GM15510 (cell line): ENCODE data around the gene FIZ1.

Experiments
- POLR2A ChIP-seq: IDR thresholded peaks from 3 replicates; pipeline ENCODE4 v1.6.1; 2011; ENCODE audit warnings: borderline replicate concordance; ENCODE audit not compliant: insufficient read length; ENCODE audit errors: extremely low read depth

Gene FIZ1

DNA sequence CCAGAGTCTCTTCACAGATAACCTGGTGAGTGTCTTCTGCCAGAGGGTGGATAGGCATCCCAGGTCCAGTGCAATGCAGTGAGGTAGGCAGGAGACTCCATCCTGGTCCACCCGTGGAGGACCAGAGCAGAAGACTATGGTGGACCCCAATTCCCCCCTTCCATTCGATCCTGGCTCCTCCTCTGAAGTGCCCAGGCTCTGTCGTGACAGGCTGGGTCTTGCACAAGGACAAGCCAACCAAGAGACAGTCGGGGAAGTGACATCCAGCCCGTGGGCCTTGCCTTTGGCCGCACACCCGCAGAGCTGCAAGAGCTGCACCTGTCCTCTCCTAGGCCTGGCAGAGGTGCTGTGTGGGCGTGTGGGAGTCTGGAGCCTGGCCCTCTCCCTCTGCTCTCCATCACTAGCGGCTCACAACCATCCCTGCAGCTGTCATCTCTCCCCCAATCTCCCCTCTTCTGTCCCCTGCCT is 21.9 kb upstream of the FIZ1 start:
- TF ChIP-seq POLR2A, result no peak

DNA sequence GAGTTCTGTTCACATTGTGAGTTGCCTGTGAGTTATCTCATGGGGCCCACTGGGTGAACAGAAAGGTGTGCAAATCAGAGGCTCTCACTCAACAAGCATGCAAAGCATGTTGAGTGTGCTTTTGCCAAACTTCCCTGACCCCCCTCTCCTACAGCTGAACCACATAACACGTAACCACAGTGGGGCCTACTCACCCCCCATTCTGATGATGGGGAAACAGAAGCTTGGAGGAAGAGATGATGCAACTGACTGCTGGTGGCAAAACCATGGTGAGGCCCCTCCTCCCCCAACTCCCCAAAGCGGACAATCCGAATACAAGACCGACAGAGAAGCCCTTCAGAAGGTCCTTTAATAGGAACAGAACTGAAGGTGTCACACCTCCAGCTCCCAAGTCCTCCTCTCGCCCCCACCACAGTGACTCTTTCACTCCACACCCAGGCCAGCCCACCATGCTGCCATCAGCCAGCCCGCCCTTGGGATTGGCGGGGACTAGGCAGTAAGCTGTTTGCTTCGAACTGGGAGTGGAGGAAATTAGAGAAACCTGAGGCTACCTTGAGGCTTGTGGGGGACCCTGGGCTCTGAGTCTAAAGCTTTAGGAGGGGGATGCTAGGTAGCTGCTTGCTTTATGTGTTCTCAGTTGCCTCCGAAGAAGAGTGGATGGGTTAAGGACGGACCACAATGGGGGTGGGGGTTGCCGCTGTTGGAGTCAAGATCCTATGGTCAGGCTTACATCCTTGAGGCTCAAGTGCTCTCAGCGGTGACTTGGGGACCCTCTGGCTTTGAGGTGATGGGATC is 21.3 kb upstream of the FIZ1 start:
- no peak for TF ChIP-seq POLR2A

DNA sequence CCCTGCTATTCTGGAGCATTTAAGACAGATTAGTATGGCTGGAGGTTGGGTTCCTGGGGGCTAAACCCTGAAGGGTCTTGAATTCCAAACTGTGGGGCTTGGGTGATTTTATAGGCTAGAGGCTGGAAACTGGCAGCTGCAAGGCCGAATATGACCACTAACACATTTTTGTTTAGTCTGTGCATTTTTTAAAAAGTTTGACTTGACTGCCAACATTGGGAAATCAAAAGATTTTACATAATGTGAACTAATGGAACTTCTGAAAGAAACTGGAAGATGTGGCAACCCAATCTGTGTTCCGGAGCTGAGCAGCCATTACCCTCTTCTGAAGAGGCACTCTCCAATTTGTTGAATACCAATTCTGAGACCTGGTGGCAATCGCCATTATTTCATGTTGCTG is 20.0 kb upstream of the FIZ1 start:
- no peak for TF ChIP-seq POLR2A

DNA sequence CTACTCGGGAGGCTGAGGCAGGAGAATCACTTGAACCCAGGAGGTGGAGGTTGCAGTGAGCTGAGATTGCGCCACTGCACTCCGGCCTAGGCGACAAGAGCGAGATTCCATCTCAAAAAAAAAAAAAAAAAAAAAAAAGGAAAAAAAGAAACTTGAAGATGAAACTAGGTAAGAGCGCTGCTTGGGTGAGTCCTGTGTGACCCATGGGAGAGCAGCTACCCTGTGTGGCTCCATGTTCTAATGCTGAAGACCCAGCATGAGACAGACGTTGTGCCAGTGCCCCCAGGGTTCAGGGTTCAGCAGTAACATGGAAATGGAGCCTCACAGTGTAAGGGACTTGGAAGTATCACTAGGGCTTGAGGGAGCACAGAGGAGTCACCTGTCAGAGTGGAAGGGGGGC is 19.1 kb upstream of the FIZ1 start:
- TF ChIP-seq POLR2A, result no peak

DNA sequence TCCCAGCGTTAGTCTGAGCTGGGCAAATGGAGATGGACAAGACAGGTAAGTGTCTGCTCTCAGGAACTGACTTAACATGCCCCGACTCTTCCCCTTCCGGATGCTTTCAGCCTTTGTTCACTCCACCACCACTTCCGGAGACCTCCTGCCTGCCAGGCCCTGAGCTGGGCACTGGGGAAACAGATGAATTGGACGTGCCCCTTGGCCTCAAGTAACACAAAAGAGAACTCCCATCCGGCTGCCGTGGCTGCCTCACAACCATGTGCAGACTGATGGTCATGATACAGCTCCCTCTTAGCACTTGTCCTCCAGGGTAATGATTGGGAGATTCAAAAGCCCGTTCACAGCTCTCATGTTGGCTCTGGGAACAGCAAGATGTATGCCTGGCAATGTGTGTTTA is 18.1 kb upstream of the FIZ1 start:
- no peak for TF ChIP-seq POLR2A

DNA sequence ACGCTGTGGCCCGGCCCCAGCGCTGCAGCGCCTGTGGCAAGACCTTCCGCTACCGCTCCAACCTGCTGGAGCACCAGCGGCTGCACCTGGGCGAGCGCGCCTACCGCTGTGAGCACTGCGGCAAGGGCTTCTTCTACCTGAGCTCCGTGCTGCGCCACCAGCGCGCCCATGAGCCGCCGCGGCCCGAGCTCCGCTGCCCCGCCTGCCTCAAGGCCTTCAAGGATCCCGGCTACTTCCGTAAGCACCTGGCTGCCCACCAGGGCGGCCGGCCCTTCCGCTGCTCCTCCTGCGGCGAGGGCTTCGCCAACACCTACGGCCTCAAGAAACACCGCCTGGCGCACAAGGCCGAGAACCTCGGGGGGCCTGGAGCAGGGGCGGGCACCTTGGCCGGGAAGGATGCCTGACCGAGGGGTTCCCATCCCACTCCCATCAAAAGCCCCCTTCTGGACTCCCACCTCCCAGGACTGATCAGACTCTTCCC is 17.1 kb upstream of the FIZ1 start:
- no peak for TF ChIP-seq POLR2A

DNA sequence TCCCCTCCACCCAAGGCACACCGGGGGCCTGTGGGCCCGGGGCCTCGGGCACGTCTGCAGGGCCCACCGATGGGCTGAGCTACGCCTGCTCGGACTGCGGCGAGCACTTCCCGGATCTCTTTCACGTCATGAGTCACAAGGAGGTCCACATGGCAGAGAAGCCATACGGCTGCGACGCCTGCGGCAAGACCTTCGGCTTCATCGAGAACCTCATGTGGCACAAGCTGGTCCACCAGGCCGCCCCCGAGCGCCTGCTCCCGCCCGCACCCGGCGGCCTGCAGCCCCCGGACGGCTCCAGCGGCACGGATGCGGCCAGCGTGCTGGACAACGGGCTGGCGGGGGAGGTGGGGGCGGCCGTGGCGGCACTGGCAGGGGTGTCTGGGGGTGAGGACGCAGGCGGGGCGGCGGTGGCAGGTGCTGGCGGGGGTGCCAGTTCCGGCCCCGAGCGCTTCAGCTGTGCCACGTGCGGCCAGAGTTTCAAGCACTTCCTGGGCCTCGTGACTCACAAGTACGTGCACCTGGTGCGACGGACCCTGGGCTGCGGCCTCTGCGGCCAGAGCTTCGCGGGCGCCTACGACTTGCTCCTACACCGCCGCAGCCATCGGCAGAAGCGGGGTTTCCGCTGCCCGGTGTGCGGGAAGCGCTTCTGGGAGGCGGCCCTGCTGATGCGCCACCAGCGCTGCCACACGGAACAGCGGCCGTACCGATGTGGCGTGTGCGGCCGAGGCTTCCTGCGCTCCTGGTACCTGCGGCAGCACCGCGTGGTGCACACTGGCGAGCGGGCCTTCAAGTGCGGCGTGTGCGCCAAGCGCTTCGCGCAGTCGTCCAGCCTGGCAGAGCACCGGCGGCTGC is 16.5 kb upstream of the FIZ1 start:
- TF ChIP-seq POLR2A, result no peak

DNA sequence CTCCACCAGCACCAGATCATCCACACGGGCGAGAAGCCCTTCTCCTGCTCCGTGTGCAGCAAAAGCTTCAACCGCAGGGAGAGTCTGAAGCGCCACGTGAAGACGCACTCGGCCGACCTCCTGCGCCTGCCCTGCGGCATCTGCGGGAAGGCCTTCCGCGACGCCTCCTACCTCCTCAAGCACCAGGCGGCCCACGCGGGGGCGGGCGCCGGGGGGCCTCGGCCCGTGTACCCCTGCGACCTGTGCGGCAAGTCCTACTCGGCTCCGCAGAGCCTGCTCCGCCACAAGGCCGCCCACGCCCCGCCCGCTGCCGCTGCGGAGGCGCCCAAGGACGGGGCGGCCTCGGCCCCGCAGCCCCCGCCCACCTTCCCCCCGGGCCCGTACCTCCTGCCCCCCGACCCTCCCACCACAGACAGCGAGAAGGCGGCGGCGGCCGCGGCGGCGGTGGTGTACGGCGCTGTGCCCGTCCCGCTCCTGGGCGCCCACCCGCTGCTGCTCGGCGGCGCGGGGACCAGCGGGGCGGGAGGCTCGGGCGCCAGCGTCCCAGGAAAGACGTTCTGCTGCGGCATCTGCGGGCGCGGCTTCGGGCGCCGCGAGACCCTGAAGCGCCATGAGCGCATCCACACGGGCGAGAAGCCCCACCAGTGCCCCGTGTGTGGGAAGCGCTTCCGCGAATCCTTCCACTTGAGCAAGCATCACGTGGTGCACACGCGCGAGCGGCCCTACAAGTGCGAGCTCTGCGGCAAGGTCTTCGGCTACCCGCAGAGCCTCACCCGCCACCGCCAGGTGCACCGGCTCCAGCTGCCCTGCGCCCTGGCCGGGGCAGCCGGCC is 15.6 kb upstream of the FIZ1 start:
- no peak for TF ChIP-seq POLR2A

DNA sequence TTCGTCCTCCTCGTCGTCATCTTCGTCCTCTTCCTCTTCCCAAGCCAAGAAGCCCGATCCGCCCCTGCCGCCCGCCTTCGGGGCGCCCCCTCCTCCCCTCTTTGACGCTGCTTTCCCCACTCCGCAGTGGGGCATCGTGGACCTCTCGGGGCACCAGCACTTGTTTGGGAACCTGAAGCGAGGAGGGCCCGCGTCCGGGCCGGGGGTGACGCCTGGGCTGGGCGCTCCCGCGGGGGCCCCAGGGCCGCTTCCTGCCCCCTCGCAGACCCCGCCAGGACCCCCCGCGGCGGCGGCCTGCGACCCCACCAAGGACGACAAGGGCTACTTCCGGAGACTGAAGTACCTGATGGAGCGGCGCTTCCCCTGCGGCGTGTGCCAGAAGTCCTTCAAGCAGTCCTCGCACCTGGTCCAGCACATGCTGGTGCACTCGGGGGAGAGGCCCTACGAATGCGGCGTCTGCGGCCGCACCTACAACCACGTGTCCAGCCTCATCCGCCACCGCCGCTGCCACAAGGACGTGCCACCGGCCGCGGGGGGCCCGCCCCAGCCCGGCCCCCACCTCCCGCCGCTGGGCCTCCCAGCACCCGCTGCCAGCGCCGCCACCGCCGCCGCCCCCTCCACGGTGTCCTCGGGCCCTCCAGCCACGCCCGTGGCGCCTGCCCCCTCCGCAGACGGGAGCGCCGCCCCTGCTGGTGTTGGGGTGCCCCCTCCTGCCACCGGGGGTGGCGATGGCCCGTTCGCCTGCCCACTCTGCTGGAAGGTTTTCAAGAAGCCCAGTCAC is 14.8 kb upstream of the FIZ1 start:
- TF ChIP-seq POLR2A, result no peak

DNA sequence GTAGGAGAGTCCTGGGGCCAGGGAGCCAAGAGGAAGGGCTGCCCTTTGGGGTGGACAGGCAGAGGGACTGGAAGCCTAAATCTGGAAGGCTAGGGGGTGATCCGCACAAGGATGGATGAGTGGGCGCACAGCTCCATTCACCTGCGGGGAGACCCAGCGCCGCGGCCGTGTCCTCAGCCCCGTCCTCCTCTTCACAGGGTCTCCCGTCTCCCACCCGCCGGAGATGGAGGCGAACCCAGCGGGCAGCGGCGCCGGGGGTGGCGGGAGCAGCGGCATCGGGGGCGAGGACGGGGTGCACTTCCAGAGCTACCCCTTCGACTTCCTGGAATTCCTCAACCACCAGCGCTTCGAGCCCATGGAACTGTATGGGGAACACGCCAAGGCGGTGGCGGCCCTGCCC is 14.1 kb upstream of the FIZ1 start:
- no peak for TF ChIP-seq POLR2A

DNA sequence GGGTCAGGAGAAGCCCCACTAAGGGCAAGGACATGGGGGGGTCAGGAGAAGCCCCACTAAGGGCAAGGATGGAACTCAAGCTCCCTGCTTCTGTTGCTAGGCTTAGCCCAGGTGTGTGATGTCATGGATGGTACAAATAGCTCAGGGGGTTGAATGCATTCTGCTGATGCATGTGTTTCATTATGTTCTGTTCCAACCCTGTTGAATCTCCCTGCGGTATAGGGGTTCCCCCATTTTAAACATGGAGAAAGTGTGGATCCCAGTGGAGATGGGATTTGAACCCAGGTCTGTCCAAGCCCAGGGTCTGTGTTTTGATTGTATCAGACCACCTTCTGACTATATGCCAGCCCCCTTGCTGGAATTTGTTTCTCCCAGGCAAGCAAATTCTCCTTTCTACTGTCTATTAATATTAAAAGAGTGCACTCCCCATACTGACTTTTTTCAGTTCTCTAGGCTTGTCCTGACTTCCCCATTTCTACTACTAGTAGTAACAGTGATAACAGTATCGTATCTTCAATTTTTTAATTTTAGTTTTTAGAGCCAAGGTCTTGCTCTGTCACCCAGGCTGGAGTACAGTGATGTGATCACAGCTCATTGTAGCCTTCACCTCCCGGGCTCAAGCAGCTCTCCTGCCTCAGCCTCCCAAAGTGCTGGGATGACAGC is 12.8 kb upstream of the FIZ1 start:
- TF ChIP-seq POLR2A, result no peak

DNA sequence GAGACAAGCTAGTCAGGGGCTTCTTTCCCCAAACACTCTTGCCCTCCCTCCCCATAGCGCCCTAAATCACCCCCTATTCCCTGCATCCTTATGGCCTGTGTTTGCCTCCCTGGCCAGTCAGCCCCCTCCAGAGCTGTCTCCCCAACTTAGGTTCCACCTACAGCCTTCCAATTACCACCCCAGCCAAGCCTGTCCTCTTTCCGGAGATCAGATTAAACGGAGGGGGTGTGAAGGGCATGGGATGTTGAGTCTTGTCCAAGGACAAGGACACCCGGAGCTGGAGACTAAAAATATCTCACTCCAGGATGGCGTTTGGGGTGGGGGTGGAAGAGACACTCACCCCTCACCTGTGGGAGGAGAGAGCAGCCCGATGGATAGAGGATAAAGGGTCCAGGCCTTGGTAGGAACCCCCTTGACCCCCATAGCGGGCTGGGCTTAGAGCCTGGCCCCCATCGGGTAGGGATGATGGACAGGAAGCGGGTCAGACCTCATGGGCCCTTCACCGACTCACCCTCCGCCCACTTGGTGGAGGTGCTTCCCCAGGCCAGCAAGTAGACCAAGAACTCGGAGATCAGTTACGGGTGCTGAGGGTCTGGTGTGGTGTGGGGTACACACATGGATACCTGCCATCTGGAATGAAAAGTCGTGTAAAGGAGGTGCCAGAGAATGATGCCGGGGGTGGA is 12.1 kb upstream of the FIZ1 start:
- TF ChIP-seq POLR2A, result no peak

DNA sequence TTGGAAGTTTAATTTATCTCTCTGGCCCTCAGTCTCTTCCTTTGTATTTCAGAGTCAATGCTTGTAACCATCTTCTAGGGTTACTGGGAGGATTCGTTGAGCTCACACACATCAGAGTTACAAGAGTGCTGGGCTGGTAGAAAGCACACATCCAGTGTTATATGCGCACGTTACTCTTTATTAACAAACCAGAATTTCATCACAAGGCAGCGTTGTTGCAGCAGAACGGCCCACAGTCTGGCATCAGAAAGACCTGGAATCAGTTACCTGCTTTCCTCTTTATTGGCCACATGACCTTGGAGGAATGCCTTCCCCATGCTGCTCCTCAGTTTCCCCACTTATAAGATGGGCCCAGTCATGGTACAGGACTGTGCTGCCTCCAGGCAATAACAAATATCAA is 10.0 kb upstream of the FIZ1 start:
- TF ChIP-seq POLR2A, result no peak
